Calu3 (cell line): Measurements from ENCODE around the gene MRPL36. TPM values are rescaled to one million over a fixed set of nuclear protein-coding genes. Genes with fewer than 3 reads are reported as not detected.

Experiments used
- BruUV-seq: library from RNA; stranded (reverse); fragments of 400-500 nt; replicated peaks from 2 replicates; lab custom pipeline; 2021; lab: Mats Ljungman, UMichigan
- CTCF ChIA-PET: fragments of 300-600 bp; sonication (Branson Sonifier 250); formaldehyde crosslinking; loops from one replicate; lab custom pipeline; 2022; ENCODE audit warnings: antibody characterized with exemption; lab: Charles Lee
- DNase-seq: peaks from one replicate; pipeline ENCODE4 v3.0.0; 2022
- H3K27ac Mint-ChIP-seq: one replicate; pipeline ENCODE4 v1.8.0; 2022; ENCODE audit warnings: mixed read lengths; ENCODE audit not compliant: unreplicated experiment
- H3K27me3 Mint-ChIP-seq: one replicate; pipeline ENCODE4 v1.8.0; 2022; ENCODE audit warnings: mixed read lengths; ENCODE audit not compliant: unreplicated experiment
- H3K36me3 Mint-ChIP-seq: one replicate; pipeline ENCODE4 v1.8.0; 2022; ENCODE audit warnings: mild to moderate bottlenecking, moderate library complexity, mixed read lengths; ENCODE audit not compliant: insufficient read depth, unreplicated experiment
- H3K4me1 Mint-ChIP-seq: one replicate; pipeline ENCODE4 v1.8.0; 2022; ENCODE audit warnings: mild to moderate bottlenecking, low read depth, mixed read lengths; ENCODE audit not compliant: unreplicated experiment
- H3K4me3 Mint-ChIP-seq: one replicate; pipeline ENCODE4 v1.8.0; 2022; ENCODE audit warnings: mild to moderate bottlenecking, low read depth, moderate library complexity, mixed read lengths; ENCODE audit not compliant: unreplicated experiment
- H3K9me3 Mint-ChIP-seq: one replicate; pipeline ENCODE4 v1.8.0; 2022; ENCODE audit warnings: low read depth, mixed read lengths; ENCODE audit not compliant: unreplicated experiment
- CTCF ChIP-seq: fragments of 200-600 bp; IDR thresholded peaks from one replicate; pipeline ENCODE4 v1.8.0; 2022; ENCODE audit warnings: antibody characterized with exemption; ENCODE audit not compliant: unreplicated experiment
- intact Hi-C: fragments of 100-400 bp; cut with micrococcal nuclease; formaldehyde crosslinking; loops from one replicate; pipeline ENCODE4 v1.10.0; 2022; ENCODE audit not compliant: unreplicated experiment
- total RNA-seq: library from RNA; stranded (reverse); gene quantifications from 2 replicates; pipeline ENCODE4 v1.2.3, GENCODE V29; 2022

The MRPL36 gene
- total RNA-seq, 1 experiment from 2014 or later: 55.5 TPM

- H3K9me3 Mint-ChIP-seq: no peaks in the 10 kb centered on the region
- CTCF ChIA-PET: no interaction called here
- no peaks in the 10 kb centered on the region for H3K27me3 Mint-ChIP-seq
- no peaks in the 10 kb centered on the region for H3K36me3 Mint-ChIP-seq
- peaks cover 21% of the 10 kb centered on the region for H3K4me1 Mint-ChIP-seq
- no TSS peak for BruUV-seq
- H3K27ac Mint-ChIP-seq: no peak overlapping the region
- intact Hi-C loops: no loop called here
- H3K4me3 Mint-ChIP-seq: no peak overlapping the region
- TF ChIP-seq CTCF: no peak
- no peak for DNase-seq
Measured at GRCh38 chr5:1779021-1779680, 20.5 kb downstream of the MRPL36 start.

DNA sequence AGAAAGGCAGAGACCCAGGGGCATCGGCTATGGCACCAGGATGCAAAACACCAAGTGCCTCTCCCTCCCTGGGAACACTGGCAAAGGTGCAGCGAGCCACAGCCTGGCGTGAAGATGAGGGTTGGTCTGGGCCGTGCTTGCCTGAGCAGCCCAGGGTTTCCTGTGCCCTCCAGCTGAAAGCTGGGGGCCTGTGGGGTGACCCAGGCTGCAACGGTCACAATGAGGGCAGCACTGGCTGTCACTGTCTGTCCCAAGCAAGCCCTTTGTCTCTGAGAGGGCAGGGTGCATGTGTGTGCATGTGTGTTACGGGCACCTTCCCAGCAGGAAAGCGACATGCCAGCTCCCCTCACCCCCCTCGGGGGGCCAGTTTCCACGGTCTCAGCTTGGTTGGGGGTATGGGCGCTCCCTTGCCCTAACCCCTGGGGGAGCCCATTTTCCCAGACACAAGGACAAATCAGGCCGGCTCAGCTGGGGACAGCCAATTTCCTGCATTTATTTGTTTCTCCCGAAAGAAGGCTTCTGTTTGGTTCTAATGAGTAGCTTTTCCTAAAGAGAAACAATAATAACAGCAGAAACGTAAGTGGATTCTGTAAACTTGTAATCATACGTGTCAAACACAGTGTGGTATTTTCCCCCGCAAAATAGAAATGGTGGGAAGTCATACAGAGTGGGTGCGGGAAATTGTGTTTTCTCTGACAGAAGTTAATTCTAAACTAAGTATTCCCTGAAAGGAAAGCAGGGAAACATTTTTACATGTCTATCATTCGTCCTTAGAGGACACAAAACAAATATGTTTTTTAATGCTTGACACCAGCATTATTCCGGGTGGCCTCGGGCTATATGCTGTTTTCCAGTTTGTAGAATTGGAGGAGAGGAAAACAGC is 21.3 kb downstream of the MRPL36 start:
- H3K27ac Mint-ChIP-seq: no peak overlapping the region
- TF ChIP-seq CTCF: no peak
- DNase-seq: no peak
- BruUV-seq: no TSS peak
- H3K4me3 Mint-ChIP-seq: no peak overlapping the region
- H3K27me3 Mint-ChIP-seq: no peaks in the 10 kb centered on the region
- peaks cover 21% of the 10 kb centered on the region for H3K4me1 Mint-ChIP-seq
- no peaks in the 10 kb centered on the region for H3K9me3 Mint-ChIP-seq
- CTCF ChIA-PET: no interaction called here
- H3K36me3 Mint-ChIP-seq: no peaks in the 10 kb centered on the region
- intact Hi-C loops: no loop called here

GRCh38 chr5:1777281-1778137 is 22.1 kb downstream of the MRPL36 start:
- intact Hi-C loops: no loop called here
- CTCF ChIA-PET: no interaction called here
- Mint-ChIP-seq H3K4me1 (peaks cover 12% of the 10 kb centered on the region), H3K27me3 (no peaks in the 10 kb centered on the region), H3K4me3 (no peak overlapping the region), H3K27ac (no peak overlapping the region), H3K9me3 (no peaks in the 10 kb centered on the region), H3K36me3 (no peaks in the 10 kb centered on the region)
- DNase-seq: no peak
- BruUV-seq: no TSS peak
- no peak for TF ChIP-seq CTCF

- DNase-seq: no peak
- Mint-ChIP-seq H3K27ac (no peak overlapping the region), H3K9me3 (no peaks in the 10 kb centered on the region), H3K27me3 (no peaks in the 10 kb centered on the region), H3K4me3 (no peak overlapping the region), H3K36me3 (no peaks in the 10 kb centered on the region), H3K4me1 (peaks cover 5% of the 10 kb centered on the region)
- TF ChIP-seq CTCF: no peak
- no TSS peak for BruUV-seq
- CTCF ChIA-PET: interaction anchor here (1.0 kb wide), 1 partner anchor 26 kb away, joined by 3 read pairs; no protein-coding TSS in a partner anchor
- intact Hi-C loops: no loop called here
Measured at GRCh38 chr5:1776831-1777230, 22.8 kb downstream of the MRPL36 start.
